Brain microvascular endothelial cell (primary cell): ENCODE results near the gene MEF2C.

ENCODE experiments used
- DNase-seq: peaks from one replicate; pipeline ENCODE4 v3.0.0-alpha.2; 2020
- H3K27ac ChIP-seq: fragments of 250-450 bp; sonication (Bioruptor Pico); 2 replicates; pipeline ENCODE4 v1.5.1; 2020; ENCODE audit warnings: mild to moderate bottlenecking, moderate library complexity
- H3K27me3 ChIP-seq: fragments of 250-450 bp; sonication (Bioruptor Pico); replicated peaks from 2 replicates; pipeline ENCODE4 v1.5.1; 2020; ENCODE audit warnings: mild to moderate bottlenecking
- H3K36me3 ChIP-seq: fragments of 250-450 bp; sonication (Bioruptor Pico); replicated peaks from 2 replicates; pipeline ENCODE4 v1.5.1; 2020; ENCODE audit warnings: mild to moderate bottlenecking
- H3K4me3 ChIP-seq: 2 replicates; pipeline ENCODE4 v1.5.1; 2011; ENCODE audit warnings: low read depth, mild to moderate bottlenecking, control low read depth, low read length, moderate library complexity
- in situ Hi-C: cut with HindIII; loops from 2 replicates; pipeline ENCODE4 v1.10.0; 2017; ENCODE audit warnings: low sequenced_read_pairs, low pct_ligation_motif_present
- TF ChIP-seq, protein P1 (sequence below): IDR thresholded peaks from 2 replicates; pipeline ENCODE4 v1.5.1; 2011; ENCODE audit warnings: low read depth, mild to moderate bottlenecking, moderate library complexity, low read length, control low read depth, inconsistent platforms; ENCODE audit errors: missing control alignments

The MEF2C gene

DNA sequence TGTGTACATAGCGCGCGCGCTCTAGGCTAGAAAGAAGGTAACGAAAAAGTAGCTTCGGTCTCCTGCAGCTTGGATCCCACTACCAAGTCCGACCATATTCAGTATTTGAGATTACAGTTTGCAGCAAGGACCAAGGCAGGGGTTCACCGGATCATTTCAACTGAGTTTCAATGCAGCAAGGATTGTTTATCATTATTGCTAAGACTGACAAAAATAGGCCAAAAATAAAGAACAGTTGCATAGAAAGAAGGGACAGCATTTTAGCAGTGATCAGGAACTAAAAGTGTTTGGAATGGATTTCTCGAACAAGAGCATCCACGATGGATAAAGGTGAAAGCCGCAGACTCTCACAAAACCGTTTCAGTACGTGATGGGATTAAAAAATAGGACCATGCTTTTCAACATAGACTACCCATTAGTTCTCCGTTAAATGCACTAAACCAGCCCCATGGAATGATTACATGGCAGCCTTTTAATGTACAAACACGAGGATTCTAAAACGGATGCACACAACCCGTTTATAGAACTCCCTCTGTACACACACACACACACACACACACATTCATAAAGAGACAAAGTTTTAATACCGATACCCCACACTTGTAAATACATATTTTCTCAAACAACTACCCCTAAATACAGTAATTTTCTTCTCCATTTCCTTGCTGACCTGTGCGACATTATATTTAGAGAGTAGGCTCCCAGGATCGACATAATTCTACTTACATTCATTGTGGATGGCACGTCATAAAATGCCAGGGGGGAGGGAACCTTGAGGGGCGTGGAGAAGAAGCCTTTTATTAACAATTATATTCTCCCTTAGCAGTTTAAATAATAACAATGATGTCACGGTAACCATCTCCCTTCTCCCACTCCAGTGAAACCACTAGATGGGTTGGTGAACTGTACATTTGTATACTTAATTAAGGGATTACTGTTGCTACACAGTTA is 197.1 kb downstream of the MEF2C start:
- H3K27me3 ChIP-seq: peaks cover 98% of the 10 kb centered on the region
- no peak for DNase-seq
- in situ Hi-C loops: loop anchor here (10.0 kb wide), 2 partner anchors 541 to 901 kb away; no protein-coding TSS in a partner anchor
- no peaks in the 10 kb centered on the region for H3K36me3 ChIP-seq
- H3K4me3 ChIP-seq: no peak overlapping the region
- TF ChIP-seq, protein P1, sequence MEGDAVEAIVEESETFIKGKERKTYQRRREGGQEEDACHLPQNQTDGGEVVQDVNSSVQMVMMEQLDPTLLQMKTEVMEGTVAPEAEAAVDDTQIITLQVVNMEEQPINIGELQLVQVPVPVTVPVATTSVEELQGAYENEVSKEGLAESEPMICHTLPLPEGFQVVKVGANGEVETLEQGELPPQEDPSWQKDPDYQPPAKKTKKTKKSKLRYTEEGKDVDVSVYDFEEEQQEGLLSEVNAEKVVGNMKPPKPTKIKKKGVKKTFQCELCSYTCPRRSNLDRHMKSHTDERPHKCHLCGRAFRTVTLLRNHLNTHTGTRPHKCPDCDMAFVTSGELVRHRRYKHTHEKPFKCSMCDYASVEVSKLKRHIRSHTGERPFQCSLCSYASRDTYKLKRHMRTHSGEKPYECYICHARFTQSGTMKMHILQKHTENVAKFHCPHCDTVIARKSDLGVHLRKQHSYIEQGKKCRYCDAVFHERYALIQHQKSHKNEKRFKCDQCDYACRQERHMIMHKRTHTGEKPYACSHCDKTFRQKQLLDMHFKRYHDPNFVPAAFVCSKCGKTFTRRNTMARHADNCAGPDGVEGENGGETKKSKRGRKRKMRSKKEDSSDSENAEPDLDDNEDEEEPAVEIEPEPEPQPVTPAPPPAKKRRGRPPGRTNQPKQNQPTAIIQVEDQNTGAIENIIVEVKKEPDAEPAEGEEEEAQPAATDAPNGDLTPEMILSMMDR: no peak
- H3K27ac ChIP-seq: no peak overlapping the region

DNA sequence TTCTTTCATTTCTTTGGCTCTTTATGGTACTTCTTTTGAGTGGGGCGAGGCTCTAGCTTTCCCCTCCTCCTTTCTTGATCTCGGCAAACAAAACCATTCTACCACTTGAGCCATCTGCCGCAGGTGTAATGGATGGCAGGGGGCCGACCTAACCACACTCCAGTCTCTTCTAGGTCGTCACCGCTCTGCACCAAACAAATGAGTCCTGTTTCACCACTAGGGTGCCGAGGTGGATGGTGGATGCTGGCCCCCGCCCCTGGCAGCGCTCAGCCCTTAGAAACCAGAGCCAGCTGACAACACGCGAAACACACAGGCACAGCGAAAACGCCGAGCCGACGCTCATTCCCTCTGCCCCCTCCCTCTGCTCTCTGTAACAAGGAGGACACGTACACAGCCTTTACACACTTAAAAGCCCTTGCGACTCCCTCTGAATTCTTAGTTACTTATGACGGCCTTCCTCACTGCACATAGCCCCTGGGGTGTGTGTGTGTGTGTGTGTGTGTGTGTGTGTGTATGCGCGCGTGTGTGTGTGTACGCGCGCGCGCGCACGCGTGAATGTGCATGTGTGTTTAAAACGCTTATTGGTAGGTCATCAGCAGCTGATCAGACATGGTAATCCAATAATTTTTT is 199.4 kb downstream of the MEF2C start:
- no peaks in the 10 kb centered on the region for H3K36me3 ChIP-seq
- H3K27ac ChIP-seq: no peak overlapping the region
- H3K27me3 ChIP-seq: peaks cover 99% of the 10 kb centered on the region
- TF ChIP-seq, protein P1: peak; percentile 49
- in situ Hi-C loops: loop anchor here (10.0 kb wide), 2 partner anchors 539 to 899 kb away; no protein-coding TSS in a partner anchor
- DNase-seq: no peak
- H3K4me3 ChIP-seq: no peak overlapping the region

DNA sequence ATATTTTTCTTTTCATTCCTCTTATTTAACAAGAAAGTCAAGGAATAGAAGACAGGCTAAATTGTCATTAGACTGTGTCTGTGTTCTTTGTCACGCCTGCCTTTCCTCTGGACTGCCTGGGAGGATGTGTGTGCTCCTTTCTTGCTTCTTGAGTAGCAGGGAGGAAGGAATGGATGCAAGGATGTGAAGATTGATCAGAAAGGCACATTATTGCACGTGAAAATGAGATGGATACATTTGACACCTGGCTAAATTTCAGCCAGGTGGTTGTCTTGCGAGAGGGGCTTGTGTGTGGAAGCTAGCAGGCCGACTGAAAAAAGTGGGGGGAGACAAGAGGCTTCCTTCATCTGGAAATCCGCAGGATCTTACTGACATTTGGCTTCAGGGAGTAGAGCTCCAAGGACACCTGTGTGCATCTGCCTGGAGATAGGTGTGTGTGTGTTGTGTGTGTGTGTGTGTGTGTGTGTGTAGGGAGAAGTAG is 200.1 kb downstream of the MEF2C start:
- Histone ChIP-seq H3K27me3 (peaks cover 97% of the 10 kb centered on the region), H3K27ac (no peak overlapping the region), H3K4me3 (no peak overlapping the region), H3K36me3 (no peaks in the 10 kb centered on the region)
- DNase-seq: no peak
- TF ChIP-seq, protein P1: no peak
- in situ Hi-C loops: loop anchor here (10.0 kb wide), 2 partner anchors 538 to 898 kb away; no protein-coding TSS in a partner anchor

DNA sequence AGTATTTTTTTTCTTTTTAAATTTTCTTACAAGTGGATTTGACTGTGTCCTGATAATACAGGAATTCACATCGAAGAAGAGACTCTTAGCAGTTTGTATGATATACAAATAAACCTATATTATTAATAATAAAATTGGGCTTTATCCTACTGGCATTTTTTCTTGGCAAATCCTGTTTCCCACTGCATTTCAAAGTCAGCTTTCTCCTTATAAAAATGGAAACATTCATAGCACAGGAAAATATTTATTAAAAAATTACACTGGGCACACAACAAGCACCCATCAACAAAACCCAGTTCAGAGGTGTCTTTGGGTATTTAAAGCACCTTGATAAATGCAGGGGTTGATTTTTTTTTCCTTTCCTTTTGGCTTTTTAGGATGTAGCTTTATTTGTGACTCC is 200.9 kb downstream of the MEF2C start:
- H3K27me3 ChIP-seq: peaks cover 97% of the 10 kb centered on the region
- H3K4me3 ChIP-seq: no peak overlapping the region
- no peaks in the 10 kb centered on the region for H3K36me3 ChIP-seq
- H3K27ac ChIP-seq: no peak overlapping the region
- TF ChIP-seq, protein P1: no peak
- no peak for DNase-seq
- in situ Hi-C loops: loop anchor here (10.0 kb wide), 2 partner anchors 537 to 897 kb away; no protein-coding TSS in a partner anchor

DNA sequence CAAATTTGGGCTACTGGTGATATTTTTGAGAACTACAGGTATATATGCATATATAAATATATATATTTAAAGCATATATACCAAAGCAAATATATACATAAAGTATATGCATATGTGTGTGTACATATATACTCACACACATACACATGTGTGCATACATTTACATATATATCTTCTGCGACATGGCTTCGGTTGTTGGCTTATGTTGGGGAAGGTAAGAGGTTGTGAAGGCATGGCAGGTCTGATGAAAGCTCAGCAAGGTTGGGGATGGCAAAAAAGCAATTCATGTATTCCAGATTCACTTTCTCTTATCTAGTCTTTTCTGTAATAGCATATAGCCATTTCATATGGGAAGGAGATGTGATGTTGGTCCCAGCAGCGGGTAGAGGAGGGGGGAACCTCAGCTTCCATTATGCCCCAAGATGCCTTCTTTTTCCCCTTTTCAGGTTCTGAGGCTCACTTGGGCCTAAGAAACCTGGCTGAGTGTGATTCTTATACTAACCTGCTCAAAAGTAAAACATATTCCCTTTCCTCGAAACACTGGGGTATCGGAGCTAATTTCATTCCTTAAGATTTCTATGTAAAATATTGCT is 201.7 kb downstream of the MEF2C start:
- no peaks in the 10 kb centered on the region for H3K36me3 ChIP-seq
- in situ Hi-C loops: loop anchor here (10.0 kb wide), 2 partner anchors 537 to 897 kb away; no protein-coding TSS in a partner anchor
- H3K27ac ChIP-seq: no peak overlapping the region
- no peak overlapping the region for H3K4me3 ChIP-seq
- TF ChIP-seq, protein P1: no peak
- DNase-seq: no peak
- peaks cover 97% of the 10 kb centered on the region for H3K27me3 ChIP-seq
